SJCRH30 (cell line): ENCODE results near the gene ADAP1. TPM values are rescaled to one million over a fixed set of nuclear protein-coding genes. Genes with fewer than 3 reads are reported as not detected.

Experiments
- DNase-seq, 2 experiments: peaks; one replicate each; pipeline ENCODE4 v3.0.0-alpha.2; 2015 to 2020
- H3K27ac ChIP-seq: fragments of 250-450 bp; sonication (Bioruptor Pico); 2 replicates; pipeline ENCODE4 v1.5.1; 2020; ENCODE audit warnings: mild to moderate bottlenecking, moderate library complexity
- H3K27me3 ChIP-seq: fragments of 250-450 bp; sonication (Bioruptor Pico); 2 replicates; pipeline ENCODE4 v1.5.1; 2020; ENCODE audit warnings: mild to moderate bottlenecking, moderate library complexity
- H3K36me3 ChIP-seq: fragments of 250-450 bp; sonication (Bioruptor Pico); 2 replicates; pipeline ENCODE4 v1.5.1; 2020; ENCODE audit warnings: mild to moderate bottlenecking, moderate library complexity
- H3K4me1 ChIP-seq: fragments of 250-450 bp; sonication (Bioruptor Pico); 2 replicates; pipeline ENCODE4 v1.5.1; 2020; ENCODE audit warnings: mild to moderate bottlenecking, moderate library complexity
- H3K4me3 ChIP-seq: fragments of 250-450 bp; sonication (Bioruptor Pico); 2 replicates; pipeline ENCODE4 v1.5.1; 2020; ENCODE audit warnings: mild to moderate bottlenecking, moderate library complexity
- H3K9me3 ChIP-seq: fragments of 250-450 bp; sonication (Bioruptor Pico); replicated peaks from 2 replicates; pipeline ENCODE4 v1.5.1; 2020; ENCODE audit warnings: mild to moderate bottlenecking, moderate library complexity
- total RNA-seq: library from RNA; depleted of rRNA; stranded (reverse); fragments of >200 nt; shearing (Covaris generic); gene quantifications from 2 replicates; pipeline ENCODE4 v1.2.3, GENCODE V29; 2014

Gene ADAP1
- total RNA-seq, 1 experiment from 2014 or later = 0.04 TPM

DNA sequence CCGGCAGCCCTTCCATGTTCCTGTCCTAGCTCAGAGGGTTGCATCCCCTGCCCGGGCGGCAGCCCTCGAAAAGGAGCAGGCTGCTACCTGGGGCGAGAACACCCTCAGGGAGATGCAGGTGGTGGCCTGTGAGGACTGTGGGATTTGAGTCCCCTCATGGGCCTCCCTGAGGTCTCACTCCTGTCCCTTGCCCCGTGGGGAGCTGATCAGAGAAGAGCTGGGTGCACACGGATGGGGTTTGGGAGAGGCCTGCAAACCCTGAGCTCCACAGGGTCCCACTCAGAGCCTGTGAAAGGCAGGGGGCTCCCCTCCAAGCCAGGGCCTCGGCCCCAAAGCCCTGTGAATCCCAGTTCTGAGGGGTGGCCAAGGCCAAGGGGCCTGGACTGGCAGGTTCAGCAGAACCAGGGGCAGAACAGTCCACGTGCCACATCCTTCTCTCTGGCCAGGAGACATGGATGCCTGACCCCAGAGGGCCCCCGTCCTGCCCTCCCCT, 28.1 kb upstream of the ADAP1 start:
- Histone ChIP-seq H3K4me3 (no peak overlapping the region), H3K9me3 (no peaks in the 10 kb centered on the region), H3K36me3 (no peaks in the 10 kb centered on the region), H3K27ac (no peak overlapping the region), H3K4me1 (peaks cover 6% of the 10 kb centered on the region), H3K27me3 (peaks cover 5% of the 10 kb centered on the region; the same call in 1 of the 2 replicates)
- no peak for DNase-seq

- Histone ChIP-seq H3K4me1 (peaks cover 6% of the 10 kb centered on the region), H3K9me3 (no peaks in the 10 kb centered on the region), H3K27me3 (peaks cover 5% of the 10 kb centered on the region; the same call in 1 of the 2 replicates), H3K27ac (no peak overlapping the region), H3K36me3 (no peaks in the 10 kb centered on the region), H3K4me3 (no peak overlapping the region)
- peak; percentile 64 for DNase-seq
Measured at GRCh38 chr7:981793-982510, 27.5 kb upstream of the ADAP1 start.

GRCh38 chr7:979886-980571, 25.5 kb upstream of the ADAP1 start:
- H3K4me3 ChIP-seq = no peak overlapping the region
- peaks cover 2% of the 10 kb centered on the region; the same call in 1 of the 2 replicates for H3K36me3 ChIP-seq
- H3K27me3 ChIP-seq = peaks cover 5% of the 10 kb centered on the region; the same call in 1 of the 2 replicates
- no peak overlapping the region for H3K27ac ChIP-seq
- peak; percentile 21 to 48 for DNase-seq
- peaks cover 6% of the 10 kb centered on the region for H3K4me1 ChIP-seq
- H3K9me3 ChIP-seq = no peaks in the 10 kb centered on the region

DNA sequence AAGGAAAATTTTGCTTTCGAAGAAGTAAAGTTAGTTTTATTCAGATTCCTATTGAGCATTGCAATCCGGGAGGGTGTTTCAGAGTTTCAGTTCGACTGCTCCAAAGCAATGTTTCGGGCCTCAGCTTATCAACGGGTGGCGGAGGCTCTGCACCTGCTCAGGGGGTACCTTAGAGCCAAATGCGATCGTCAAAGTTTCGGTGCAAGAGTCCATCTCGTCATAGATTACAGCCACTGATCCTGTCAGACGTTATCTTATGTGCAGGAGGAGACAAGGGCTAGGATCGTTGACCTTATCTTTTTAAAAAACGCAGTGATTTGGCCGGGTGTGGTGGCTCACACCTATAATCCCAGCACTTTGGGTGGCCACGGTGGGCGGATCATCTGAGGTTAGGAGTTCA, 24.7 kb upstream of the ADAP1 start:
- Histone ChIP-seq H3K27me3 (peaks cover 5% of the 10 kb centered on the region; the same call in 1 of the 2 replicates), H3K36me3 (peaks cover 4% of the 10 kb centered on the region; the same call in 1 of the 2 replicates), H3K9me3 (no peaks in the 10 kb centered on the region), H3K4me1 (peaks cover 6% of the 10 kb centered on the region), H3K27ac (no peak overlapping the region), H3K4me3 (no peak overlapping the region)
- no peak for DNase-seq

GRCh38 chr7:978416-979091, 24.1 kb upstream of the ADAP1 start:
- H3K27ac ChIP-seq = no peak overlapping the region
- H3K4me1 ChIP-seq = peaks cover 6% of the 10 kb centered on the region
- peaks cover 5% of the 10 kb centered on the region; the same call in 1 of the 2 replicates for H3K27me3 ChIP-seq
- H3K36me3 ChIP-seq = peaks cover 4% of the 10 kb centered on the region; the same call in 1 of the 2 replicates
- DNase-seq = no peak
- H3K9me3 ChIP-seq = no peaks in the 10 kb centered on the region
- no peak overlapping the region for H3K4me3 ChIP-seq

GRCh38 chr7:978049-978346, 23.5 kb upstream of the ADAP1 start:
- Histone ChIP-seq H3K27ac (no peak overlapping the region), H3K36me3 (peaks cover 4% of the 10 kb centered on the region; the same call in 1 of the 2 replicates), H3K9me3 (no peaks in the 10 kb centered on the region), H3K27me3 (no peaks in the 10 kb centered on the region; the same call in 1 of the 2 replicates), H3K4me3 (no peak overlapping the region), H3K4me1 (peaks cover 6% of the 10 kb centered on the region)
- DNase-seq = no peak

GRCh38 chr7:977326-978048, 23.0 kb upstream of the ADAP1 start:
- H3K27me3 ChIP-seq = no peaks in the 10 kb centered on the region
- no peaks in the 10 kb centered on the region for H3K9me3 ChIP-seq
- no peak overlapping the region for H3K4me3 ChIP-seq
- DNase-seq = peak; percentile 48 to 71
- peaks cover 8% of the 10 kb centered on the region; the same call in 1 of the 2 replicates for H3K36me3 ChIP-seq
- H3K4me1 ChIP-seq = peaks cover 4% of the 10 kb centered on the region
- H3K27ac ChIP-seq = no peak overlapping the region

DNA sequence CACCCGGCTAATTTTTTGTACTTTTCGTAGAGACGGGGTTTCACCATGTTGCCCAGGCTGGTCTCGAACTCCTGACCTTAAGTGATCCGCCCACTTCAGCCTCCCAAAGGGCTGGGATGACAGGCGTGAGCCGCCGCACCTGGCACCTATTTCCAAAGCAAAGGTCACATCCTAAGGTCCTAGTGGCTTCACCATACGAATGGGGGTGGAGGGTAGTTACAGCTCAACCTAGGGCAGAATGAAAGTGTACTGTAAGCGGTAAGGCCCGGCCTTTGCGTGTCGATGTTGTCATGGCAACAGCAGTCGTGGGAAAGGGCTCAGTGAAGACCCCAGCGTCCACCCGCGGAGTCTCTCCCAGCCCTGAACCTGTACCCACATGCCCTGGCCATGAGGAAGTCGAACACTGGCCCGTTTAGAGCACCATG, 22.4 kb upstream of the ADAP1 start:
- H3K27ac ChIP-seq = no peak overlapping the region

DNA sequence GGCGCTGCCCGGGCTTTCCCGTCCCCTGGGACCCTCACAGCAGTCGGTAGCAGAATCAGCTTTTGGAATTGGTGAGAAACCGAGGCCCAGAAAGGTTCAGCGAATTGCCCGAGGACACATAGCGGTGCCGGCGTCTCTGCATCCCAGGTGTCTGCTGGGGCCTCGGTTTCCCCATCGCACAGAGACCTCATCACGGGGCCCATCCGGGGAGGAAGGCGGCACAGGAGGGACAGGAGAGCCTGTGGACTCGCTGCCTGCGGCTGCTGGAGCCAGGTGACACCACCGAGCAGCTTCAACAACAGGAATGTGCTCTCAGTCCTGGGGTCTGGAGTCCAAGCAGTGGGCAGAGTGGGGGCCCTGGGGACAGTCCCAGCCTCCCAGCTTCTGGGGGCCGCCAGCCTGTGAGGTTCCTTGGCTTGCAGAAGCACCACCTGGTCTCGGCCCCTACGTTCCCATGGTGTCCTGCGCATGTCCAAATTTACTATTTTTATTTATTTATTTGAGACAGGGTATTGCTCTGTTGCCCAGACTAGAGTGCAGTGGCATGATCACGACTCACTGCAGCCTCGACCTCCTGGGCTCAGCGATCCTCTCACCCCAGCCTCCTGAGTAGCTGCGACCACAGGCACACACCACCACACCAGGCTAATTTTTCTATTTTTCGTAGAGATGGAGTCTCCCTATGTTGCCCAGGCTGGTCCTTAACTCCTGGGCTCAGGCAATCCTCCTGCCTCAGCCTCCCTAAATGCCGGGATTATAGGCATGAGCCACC, 21.4 kb upstream of the ADAP1 start:
- Histone ChIP-seq H3K4me3 (no peak overlapping the region), H3K27me3 (no peaks in the 10 kb centered on the region), H3K9me3 (no peaks in the 10 kb centered on the region), H3K4me1 (no peaks in the 10 kb centered on the region), H3K36me3 (peaks cover 8% of the 10 kb centered on the region; the same call in 1 of the 2 replicates), H3K27ac (no peak overlapping the region)
- DNase-seq = no peak

More for the DNA sequence above, 22.4 kb upstream of the ADAP1 start:
- H3K27me3 ChIP-seq = no peaks in the 10 kb centered on the region
- H3K9me3 ChIP-seq = no peaks in the 10 kb centered on the region
- H3K36me3 ChIP-seq = peaks cover 8% of the 10 kb centered on the region; the same call in 1 of the 2 replicates
- H3K4me3 ChIP-seq = no peak overlapping the region
- no peaks in the 10 kb centered on the region for H3K4me1 ChIP-seq
- no peak for DNase-seq

DNA sequence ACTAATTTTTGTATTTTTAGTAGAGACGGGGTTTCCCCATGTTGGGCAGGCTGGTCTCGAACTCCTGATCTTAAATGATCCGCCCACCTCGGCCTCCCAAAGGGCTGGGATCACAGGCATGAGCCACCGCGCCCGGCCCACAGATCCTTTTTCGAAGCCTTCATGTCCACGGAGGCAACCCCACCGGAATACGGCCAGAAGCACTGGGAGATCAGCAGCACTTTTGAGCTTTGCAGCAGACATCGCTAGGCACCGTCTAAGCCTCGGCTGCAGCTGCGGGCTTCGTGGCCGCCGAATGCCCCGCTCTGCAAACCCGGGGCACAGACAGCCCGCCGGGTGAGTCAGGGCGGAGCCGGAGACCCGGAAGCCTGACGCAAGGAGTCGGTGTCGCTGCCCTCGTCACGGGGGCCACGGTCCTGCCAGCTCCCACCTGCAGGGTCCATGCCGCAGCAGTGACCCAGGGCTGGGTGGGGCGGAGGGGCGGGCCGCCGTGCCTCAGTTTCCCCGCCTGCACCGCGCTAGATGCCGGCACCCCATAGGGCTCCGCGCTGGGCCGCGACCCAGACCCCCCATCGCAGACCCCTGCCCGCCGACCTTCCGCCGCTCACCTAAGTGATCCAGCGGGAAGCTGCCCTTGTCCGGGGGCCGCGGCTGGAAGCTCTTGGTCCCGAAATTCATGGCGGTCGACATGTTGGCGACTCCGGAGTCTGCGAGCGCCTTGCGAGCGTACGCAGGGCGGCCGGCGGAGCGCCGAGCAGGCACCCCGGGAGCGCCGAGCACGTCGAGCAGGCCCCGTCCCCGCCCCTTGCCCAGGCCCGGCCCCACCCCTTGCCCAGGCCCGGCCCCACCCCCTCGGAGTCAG, 20.6 kb upstream of the ADAP1 start, which contains the start of gene COX19:
TSS of gene COX19 (minus strand) at position 730 of the 862 bp plus-strand sequence. CDS start at position 690, 40 bp downstream.
- DNase-seq = peak; percentile 76 to 82
- no peaks in the 10 kb centered on the region for H3K27me3 ChIP-seq

DNA sequence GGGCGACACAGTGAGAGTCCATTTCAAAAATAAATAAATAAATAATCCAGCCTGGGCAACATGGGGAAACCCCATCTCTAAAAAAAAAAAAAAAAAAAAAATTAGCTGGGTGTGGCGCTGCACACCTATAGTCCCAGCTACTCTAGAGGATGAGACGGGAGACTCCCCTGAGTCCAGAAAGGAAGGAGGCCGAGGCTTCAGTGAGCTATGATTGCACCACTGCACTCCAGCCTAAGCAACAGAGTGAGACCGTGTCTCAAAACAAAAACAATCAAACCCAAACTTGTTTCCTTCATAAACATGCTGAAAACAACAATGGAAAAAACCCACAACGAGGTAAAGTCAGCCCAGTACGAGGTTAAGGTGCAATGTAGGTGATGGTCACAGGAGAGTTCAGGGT, 19.7 kb upstream of the ADAP1 start:
- H3K27me3 ChIP-seq = no peaks in the 10 kb centered on the region
- H3K4me3 ChIP-seq = peak overlapping the region; percentile 100
- H3K9me3 ChIP-seq = no peaks in the 10 kb centered on the region
- no peak overlapping the region for H3K27ac ChIP-seq
- peaks cover 8% of the 10 kb centered on the region; the same call in 1 of the 2 replicates for H3K36me3 ChIP-seq
- DNase-seq = no peak
- H3K4me1 ChIP-seq = no peaks in the 10 kb centered on the region

More for the DNA sequence above, 20.6 kb upstream of the ADAP1 start, which contains the start of gene COX19:
- Histone ChIP-seq H3K27ac (peak within 1 kb of the TSS; percentile 82), H3K4me3 (peak within 1 kb of the TSS; percentile 100), H3K4me1 (no peaks in the 10 kb centered on the region), H3K9me3 (no peaks in the 10 kb centered on the region), H3K36me3 (peaks cover 8% of the 10 kb centered on the region; the same call in 1 of the 2 replicates)

- Histone ChIP-seq H3K27ac (no peak overlapping the region), H3K9me3 (no peaks in the 10 kb centered on the region), H3K4me3 (no peak overlapping the region), H3K4me1 (no peaks in the 10 kb centered on the region), H3K36me3 (peaks cover 8% of the 10 kb centered on the region; the same call in 1 of the 2 replicates), H3K27me3 (no peaks in the 10 kb centered on the region)
- DNase-seq = no peak
Measured at GRCh38 chr7:973312-973711, 18.8 kb upstream of the ADAP1 start.
